Measurements from ENCODE around the gene SEMA3G.

DNA sequence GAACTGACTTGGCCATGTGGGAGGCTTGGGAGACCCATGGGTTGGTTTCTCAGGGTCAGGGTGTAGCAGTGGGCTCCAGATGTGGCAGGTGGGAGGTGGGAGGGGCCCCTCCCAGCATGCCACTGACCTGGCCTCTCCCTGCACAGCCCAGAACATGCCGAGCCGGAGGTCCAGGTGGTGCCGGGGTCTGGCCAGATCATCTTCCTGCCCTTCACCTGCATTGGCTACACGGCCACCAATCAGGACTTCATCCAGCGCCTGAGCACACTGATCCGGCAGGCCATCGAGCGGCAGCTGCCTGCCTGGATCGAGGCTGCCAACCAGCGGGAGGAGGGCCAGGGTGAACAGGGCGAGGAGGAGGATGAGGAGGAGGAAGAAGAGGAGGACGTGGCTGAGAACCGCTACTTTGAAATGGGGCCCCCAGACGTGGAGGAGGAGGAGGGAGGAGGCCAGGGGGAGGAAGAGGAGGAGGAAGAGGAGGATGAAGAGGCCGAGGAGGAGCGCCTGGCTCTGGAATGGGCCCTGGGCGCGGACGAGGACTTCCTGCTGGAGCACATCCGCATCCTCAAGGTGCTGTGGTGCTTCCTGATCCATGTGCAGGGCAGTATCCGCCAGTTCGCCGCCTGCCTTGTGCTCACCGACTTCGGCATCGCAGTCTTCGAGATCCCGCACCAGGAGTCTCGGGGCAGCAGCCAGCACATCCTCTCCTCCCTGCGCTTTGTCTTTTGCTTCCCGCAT lies 42.3 kb upstream of the SEMA3G start:
- no peak for TF ChIP-seq EP300 (conservative IDR thresholded peaks at IDR 0.05; ENCODE audit: poor library complexity, severe bottlenecking)
- TF ChIP-seq, protein P1, sequence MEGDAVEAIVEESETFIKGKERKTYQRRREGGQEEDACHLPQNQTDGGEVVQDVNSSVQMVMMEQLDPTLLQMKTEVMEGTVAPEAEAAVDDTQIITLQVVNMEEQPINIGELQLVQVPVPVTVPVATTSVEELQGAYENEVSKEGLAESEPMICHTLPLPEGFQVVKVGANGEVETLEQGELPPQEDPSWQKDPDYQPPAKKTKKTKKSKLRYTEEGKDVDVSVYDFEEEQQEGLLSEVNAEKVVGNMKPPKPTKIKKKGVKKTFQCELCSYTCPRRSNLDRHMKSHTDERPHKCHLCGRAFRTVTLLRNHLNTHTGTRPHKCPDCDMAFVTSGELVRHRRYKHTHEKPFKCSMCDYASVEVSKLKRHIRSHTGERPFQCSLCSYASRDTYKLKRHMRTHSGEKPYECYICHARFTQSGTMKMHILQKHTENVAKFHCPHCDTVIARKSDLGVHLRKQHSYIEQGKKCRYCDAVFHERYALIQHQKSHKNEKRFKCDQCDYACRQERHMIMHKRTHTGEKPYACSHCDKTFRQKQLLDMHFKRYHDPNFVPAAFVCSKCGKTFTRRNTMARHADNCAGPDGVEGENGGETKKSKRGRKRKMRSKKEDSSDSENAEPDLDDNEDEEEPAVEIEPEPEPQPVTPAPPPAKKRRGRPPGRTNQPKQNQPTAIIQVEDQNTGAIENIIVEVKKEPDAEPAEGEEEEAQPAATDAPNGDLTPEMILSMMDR (IDR thresholded peaks at IDR 0.05; ENCODE audit: poor library complexity, severe bottlenecking): no peak

Measured in neural cell (in vitro differentiated cells).